ENCODE data around the gene CXXC5. TPM values are rescaled to one million over a fixed set of nuclear protein-coding genes. Genes with fewer than 3 reads are reported as not detected.

Gene CXXC5
- total and polyA plus RNA-seq, 9 of the 15 experiments (the other 6 are each of a cell fraction or from before 2014, with no cell fraction given) = 1.9 to 123 (median 45.8) TPM

GRCh38 chr5:139660923-139661814 is 13.0 kb downstream of the CXXC5 start (continued):
- TF ChIP-seq ZBTB9 (CRISPR knock-in tag; IDR thresholded peaks at IDR 0.05) (peak; percentile 71; the same call in 1 of the 2 replicates), NR1H2 (CRISPR knock-in tag; IDR thresholded peaks at IDR 0.05) (no peak), HSF4 (CRISPR knock-in tag; IDR thresholded peaks at IDR 0.05; ENCODE audit: borderline replicate concordance) (no peak), IRF1 (CRISPR knock-in tag; IDR thresholded peaks at IDR 0.05; ENCODE audit: borderline replicate concordance) (no peak), THRAP3 (IDR thresholded peaks at IDR 0.05; ENCODE audit: borderline replicate concordance) (no peak), SP2 (IDR thresholded peaks at IDR 0.05; ENCODE audit: extremely low read depth, low read depth, low read length, poor library complexity, severe bottlenecking) (no peak), ZBTB12 (CRISPR knock-in tag; IDR thresholded peaks at IDR 0.05) (no peak), RERE (CRISPR knock-in tag; IDR thresholded peaks at IDR 0.05; ENCODE audit: borderline replicate concordance) (no peak), ZNF551 (CRISPR knock-in tag; IDR thresholded peaks at IDR 0.05) (no peak), GABPB2 (CRISPR knock-in tag; conservative IDR thresholded peaks at IDR 0.05) (no peak), NCOA6 (IDR thresholded peaks at IDR 0.05) (no peak), ZBTB11 (CRISPR knock-in tag; IDR thresholded peaks at IDR 0.05) (0 out of 6 replicates have a peak, but pooled peaks of 1 of the 3 experiments have one; percentile 65)

Data from K562 (cell line).